ENCODE results near the gene KIAA1217. TPM values are rescaled to one million over a fixed set of nuclear protein-coding genes. Genes with fewer than 3 reads are reported as not detected.

Gene KIAA1217
- total RNA-seq, 1 experiment from 2014 or later: 18.6 TPM

DNA sequence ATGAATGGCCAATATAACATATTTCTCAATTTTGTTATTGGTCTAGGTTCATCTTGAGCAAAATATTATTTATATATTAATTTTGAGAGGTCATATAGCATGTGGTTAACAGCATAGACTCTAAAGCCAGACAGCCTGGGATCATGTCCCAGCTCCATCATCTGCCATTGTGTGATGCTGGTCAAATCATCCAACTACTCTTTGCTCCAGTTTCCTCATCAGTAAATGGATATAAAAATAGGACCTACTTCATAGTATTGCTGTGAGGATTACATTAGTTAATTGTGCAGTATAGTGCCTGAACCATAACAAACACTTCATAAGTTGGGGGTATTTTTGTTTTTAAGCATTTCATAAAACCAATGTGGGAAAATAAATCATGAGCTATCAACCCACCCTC is 199.0 kb downstream of the KIAA1217 start:
- Histone ChIP-seq H4K20me1 (ENCODE audit: control insufficient read depth, insufficient read depth, insufficient read length) (no peaks in the 10 kb centered on the region), H2BK5ac (ENCODE audit: insufficient read length, low read length) (no peak overlapping the region), H2BK12ac (ENCODE audit: insufficient read length, low read depth, low read length) (no peak overlapping the region), H3K14ac (ENCODE audit: insufficient read depth, low read length) (no peak overlapping the region), H2AK5ac (ENCODE audit: insufficient read length, low read length) (no peak overlapping the region), H3K4me1 (ENCODE audit: insufficient read depth, low read length) (no peaks in the 10 kb centered on the region), H2AFZ (ENCODE audit: low read length) (no peak overlapping the region), H3K56ac (ENCODE audit: insufficient read length, low read depth, low read length) (no peak overlapping the region), H3K4ac (ENCODE audit: low read depth, low read length) (no peak overlapping the region), H3K23ac (ENCODE audit: insufficient read length, low read depth, low read length) (no peak overlapping the region), H4K5ac (ENCODE audit: insufficient read length, low read depth, low read length) (no peak overlapping the region), H2BK15ac (ENCODE audit: low read depth, low read length) (no peak overlapping the region), H3K9me3 (ENCODE audit: control insufficient read depth, low read depth, low read length) (peaks cover 4% of the 10 kb centered on the region), H2BK120ac (ENCODE audit: low read depth, low read length, poor library complexity, severe bottlenecking) (no peak overlapping the region), H3K27ac (ENCODE audit: insufficient read length, low read depth, low read length) (no peak overlapping the region), H3K27me3 (ENCODE audit: insufficient read depth, low read length) (no peaks in the 10 kb centered on the region), H4K91ac (ENCODE audit: insufficient read length, low read depth, low read length) (no peak overlapping the region), H3K18ac (ENCODE audit: insufficient read length, low read depth, low read length) (no peak overlapping the region), H3K9ac (ENCODE audit: extremely low read depth, insufficient read length, low read length) (no peak overlapping the region), H3K79me2 (ENCODE audit: insufficient read depth, low read length) (no peaks in the 10 kb centered on the region), H2BK20ac (ENCODE audit: low read depth, low read length, poor library complexity, severe bottlenecking) (no peak overlapping the region), H4K8ac (replicated peaks; ENCODE audit: insufficient read length, low read depth, low read length) (no peak overlapping the region), H3K79me1 (ENCODE audit: insufficient read depth, low read depth, low read length, poor library complexity, severe bottlenecking) (no peaks in the 10 kb centered on the region), H3K23me2 (ENCODE audit: insufficient read length, low read depth, low read length, poor library complexity, severe bottlenecking) (no peaks in the 10 kb centered on the region), H3T11ph (ENCODE audit: low read length) (no peak overlapping the region), H3K4me2 (ENCODE audit: insufficient read depth, insufficient read length, low read length) (no peak overlapping the region)
- Mint-ChIP-seq H3K9me3 (no peaks in the 10 kb centered on the region), H3K36me3 (ENCODE audit: insufficient read depth in 1 of 3, low read depth in 3 of 3) (no peaks in the 10 kb centered on the region), H3K27me3 (ENCODE audit: low read depth) (no peaks in the 10 kb centered on the region), H3K27ac (no peak overlapping the region), H3K4me3 (no peak overlapping the region), H3K4me1 (no peaks in the 10 kb centered on the region)
- TF ChIP-seq, protein P1, sequence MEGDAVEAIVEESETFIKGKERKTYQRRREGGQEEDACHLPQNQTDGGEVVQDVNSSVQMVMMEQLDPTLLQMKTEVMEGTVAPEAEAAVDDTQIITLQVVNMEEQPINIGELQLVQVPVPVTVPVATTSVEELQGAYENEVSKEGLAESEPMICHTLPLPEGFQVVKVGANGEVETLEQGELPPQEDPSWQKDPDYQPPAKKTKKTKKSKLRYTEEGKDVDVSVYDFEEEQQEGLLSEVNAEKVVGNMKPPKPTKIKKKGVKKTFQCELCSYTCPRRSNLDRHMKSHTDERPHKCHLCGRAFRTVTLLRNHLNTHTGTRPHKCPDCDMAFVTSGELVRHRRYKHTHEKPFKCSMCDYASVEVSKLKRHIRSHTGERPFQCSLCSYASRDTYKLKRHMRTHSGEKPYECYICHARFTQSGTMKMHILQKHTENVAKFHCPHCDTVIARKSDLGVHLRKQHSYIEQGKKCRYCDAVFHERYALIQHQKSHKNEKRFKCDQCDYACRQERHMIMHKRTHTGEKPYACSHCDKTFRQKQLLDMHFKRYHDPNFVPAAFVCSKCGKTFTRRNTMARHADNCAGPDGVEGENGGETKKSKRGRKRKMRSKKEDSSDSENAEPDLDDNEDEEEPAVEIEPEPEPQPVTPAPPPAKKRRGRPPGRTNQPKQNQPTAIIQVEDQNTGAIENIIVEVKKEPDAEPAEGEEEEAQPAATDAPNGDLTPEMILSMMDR (conservative IDR thresholded peaks at IDR 0.05): no peak
- DNase-seq: no peak

Data from H9 (cell line).